OCI-LY7 (cell line): ENCODE measurements around the gene GNLY. TPM values are rescaled to one million over a fixed set of nuclear protein-coding genes. Genes with fewer than 3 reads are reported as not detected.

Experiments
- BruUV-seq: library from RNA; stranded (reverse); fragments of 400-500 nt; replicated peaks from 2 replicates; lab custom pipeline; 2021; lab: Mats Ljungman, UMichigan
- CTCF ChIA-PET: fragments of 300-600 bp; sonication (Branson Sonifier 250); formaldehyde crosslinking; loops from one replicate; lab custom pipeline; 2022; ENCODE audit warnings: antibody characterized with exemption; ENCODE audit not compliant: unreplicated experiment; lab: Charles Lee
- POLR2A ChIA-PET: fragments of 300-600 bp; sonication (Branson Sonifier 250); formaldehyde crosslinking; loops from one replicate; lab custom pipeline; 2022; ENCODE audit warnings: antibody characterized with exemption; lab: Charles Lee
- DNase-seq: peaks from one replicate; pipeline ENCODE4 v3.0.0-alpha.2; 2015; ENCODE audit warnings: low spot score
- H2AFZ ChIP-seq: fragments of 200-600 bp; sonication (generic), shearing (Covaris generic); 2 replicates; pipeline ENCODE4 v1.6.1; 2014; ENCODE audit warnings: mild to moderate bottlenecking, antibody characterized with exemption, low read length, moderate library complexity
- H3K27ac ChIP-seq: fragments of 200-600 bp; sonication (generic); 2 replicates; pipeline ENCODE4 v1.5.1; 2014; ENCODE audit warnings: mixed run types, low read depth, mild to moderate bottlenecking, moderate library complexity, low read length, inconsistent platforms; ENCODE audit not compliant: poor library complexity, severe bottlenecking
- H3K36me3 ChIP-seq: fragments of 200-600 bp; sonication (generic); 2 replicates; pipeline ENCODE4 v1.6.1; 2014; ENCODE audit warnings: mild to moderate bottlenecking, antibody characterized with exemption, low read length, moderate library complexity, mixed read lengths; ENCODE audit not compliant: insufficient read depth
- H3K4me1 ChIP-seq: fragments of 200-600 bp; sonication (generic); 2 replicates; pipeline ENCODE4 v1.5.1; 2014; ENCODE audit warnings: mild to moderate bottlenecking, low read length; ENCODE audit not compliant: insufficient read depth, poor library complexity, severe bottlenecking
- H3K4me2 ChIP-seq: fragments of 200-600 bp; sonication (generic); 2 replicates; pipeline ENCODE4 v1.6.1; 2014; ENCODE audit warnings: mild to moderate bottlenecking, low read length
- H3K4me3 ChIP-seq: fragments of 200-600 bp; sonication (generic); 2 replicates; pipeline ENCODE4 v1.5.1; 2014; ENCODE audit warnings: mild to moderate bottlenecking, low read depth, low read length; ENCODE audit not compliant: poor library complexity, severe bottlenecking
- H3K79me2 ChIP-seq: fragments of 200-600 bp; sonication (generic); 2 replicates; pipeline ENCODE4 v1.6.1; 2016; ENCODE audit warnings: low read depth, mild to moderate bottlenecking, low read length, moderate library complexity, mixed read lengths; ENCODE audit not compliant: insufficient read depth
- H3K9me2 ChIP-seq: fragments of 200-600 bp; sonication (generic); 2 replicates; pipeline ENCODE4 v1.6.1; 2016; ENCODE audit warnings: mild to moderate bottlenecking, low read length, mixed read lengths; ENCODE audit not compliant: insufficient read depth
- H3K9me3 ChIP-seq: fragments of 200-600 bp; sonication (generic); 2 replicates; pipeline ENCODE4 v1.6.1; 2014; ENCODE audit warnings: mild to moderate bottlenecking, mixed run types, low read length, mixed read lengths
- H4K20me1 ChIP-seq: fragments of 200-600 bp; sonication (generic); 2 replicates; pipeline ENCODE4 v1.6.1; 2014; ENCODE audit warnings: mild to moderate bottlenecking, antibody characterized with exemption, low read length, moderate library complexity, mixed read lengths; ENCODE audit not compliant: insufficient read depth
- CTCF ChIP-seq: fragments of 200-600 bp; sonication (generic); conservative IDR thresholded peaks from 2 replicates; pipeline ENCODE4 v1.5.1; 2014; ENCODE audit warnings: mild to moderate bottlenecking, antibody characterized with exemption, low read length, moderate library complexity, mixed read lengths
- EZH2phosphoT487 ChIP-seq: fragments of 200-600 bp; sonication (generic); IDR thresholded peaks from 2 replicates; pipeline ENCODE4 v1.6.1; 2018; ENCODE audit warnings: low read depth, borderline replicate concordance, mild to moderate bottlenecking, mixed run types, antibody characterized with exemption, low read length, moderate library complexity, mixed read lengths
- intact Hi-C: fragments of 100-400 bp; cut with micrococcal nuclease; formaldehyde crosslinking; loops from one replicate; pipeline ENCODE4 v1.10.0; 2022; ENCODE audit not compliant: unreplicated experiment
- total RNA-seq, 2 experiments: library from RNA; depleted of rRNA in 1 of 2; stranded (reverse); fragments of >200 nt in 1 of 2; shearing (Covaris generic) in 1 of 2; gene quantifications; 2 replicates each; pipeline ENCODE4 v1.2.3, GENCODE V29; 2014 to 2022

The GNLY gene
- total RNA-seq, 2 experiments from 2014 or later, result not detected

- Histone ChIP-seq H3K27ac (no peak overlapping the region), H4K20me1 (no peaks in the 10 kb centered on the region), H2AFZ (no peak overlapping the region), H3K4me2 (no peak overlapping the region), H3K79me2 (no peaks in the 10 kb centered on the region), H3K4me3 (no peak overlapping the region), H3K36me3 (no peaks in the 10 kb centered on the region), H3K9me2 (no peaks in the 10 kb centered on the region), H3K4me1 (no peaks in the 10 kb centered on the region), H3K9me3 (no peaks in the 10 kb centered on the region)
- intact Hi-C loops, result loop anchor here (5.0 kb wide), 1 partner anchor 357 kb away; no protein-coding TSS in a partner anchor
- BruUV-seq, result no TSS peak
- no peak for DNase-seq
- ChIA-PET CTCF (no interaction called here), POLR2A (interaction anchor here (1.4 kb wide), 1 partner anchor 91 kb away, joined by 3 read pairs; no protein-coding TSS in a partner anchor)
- TF ChIP-seq CTCF (no peak), EZH2phosphoT487 (no peak)
These were observed 31.3 kb downstream of the GNLY start for GRCh38 chr2:85725451-85725850.

- ChIA-PET CTCF (no interaction called here), POLR2A (no interaction called here)
- intact Hi-C loops, result loop anchor here (5.0 kb wide), 1 partner anchor 355 kb away; no protein-coding TSS in a partner anchor
- Histone ChIP-seq H3K4me2 (no peak overlapping the region), H3K4me1 (no peaks in the 10 kb centered on the region), H3K9me3 (no peaks in the 10 kb centered on the region), H3K79me2 (no peaks in the 10 kb centered on the region), H3K36me3 (no peaks in the 10 kb centered on the region), H3K27ac (no peak overlapping the region), H3K4me3 (no peak overlapping the region), H2AFZ (no peak overlapping the region), H3K9me2 (no peaks in the 10 kb centered on the region), H4K20me1 (no peaks in the 10 kb centered on the region)
- no peak for DNase-seq
- TF ChIP-seq EZH2phosphoT487 (no peak), CTCF (no peak)
- BruUV-seq, result no TSS peak
These were observed 33.6 kb downstream of the GNLY start for GRCh38 chr2:85727798-85728197.

GRCh38 chr2:85728342-85728741, 34.2 kb downstream of the GNLY start:
- no peaks in the 10 kb centered on the region for H3K9me3 ChIP-seq
- POLR2A ChIA-PET, result no interaction called here
- no peak overlapping the region for H3K4me2 ChIP-seq
- TF ChIP-seq CTCF (no peak), EZH2phosphoT487 (no peak)
- H3K9me2 ChIP-seq, result no peaks in the 10 kb centered on the region
- no peaks in the 10 kb centered on the region for H4K20me1 ChIP-seq
- H3K4me3 ChIP-seq, result no peak overlapping the region
- intact Hi-C loops, result loop anchor here (5.0 kb wide), 1 partner anchor 354 kb away; no protein-coding TSS in a partner anchor
- no peaks in the 10 kb centered on the region for H3K36me3 ChIP-seq
- CTCF ChIA-PET, result interaction anchor here (0.6 to 1.6 kb wide), 5 partner anchors 8 to 164 kb away, joined by 3 read pairs; no protein-coding TSS in a partner anchor
- DNase-seq, result no peak
- H3K79me2 ChIP-seq, result no peaks in the 10 kb centered on the region
- no peak overlapping the region for H3K27ac ChIP-seq
- no TSS peak for BruUV-seq
- no peaks in the 10 kb centered on the region for H3K4me1 ChIP-seq
- H2AFZ ChIP-seq, result no peak overlapping the region
